Hepatocyte (in vitro differentiated cells): Measurements from ENCODE around the gene CRADD.

Experiments used
- CTCF ChIP-seq: fragments of 200-600 bp; sonication (generic); IDR thresholded peaks from 2 replicates; pipeline ENCODE4 v1.5.1; 2016; ENCODE audit warnings: antibody characterized with exemption, mild to moderate bottlenecking; ENCODE audit not compliant: poor library complexity
- EZH2 ChIP-seq: fragments of 200-600 bp; sonication (generic); IDR thresholded peaks from 2 replicates; pipeline ENCODE4 v1.6.1; 2016; ENCODE audit warnings: antibody characterized with exemption, mild to moderate bottlenecking, borderline replicate concordance
- EZH2phosphoT487 ChIP-seq: fragments of 200-600 bp; sonication (generic); IDR thresholded peaks from one replicate; pipeline ENCODE4 v1.6.1; 2018; ENCODE audit warnings: antibody characterized with exemption, mild to moderate bottlenecking, low read depth, moderate library complexity; ENCODE audit not compliant: unreplicated experiment, severe bottlenecking

DNA sequence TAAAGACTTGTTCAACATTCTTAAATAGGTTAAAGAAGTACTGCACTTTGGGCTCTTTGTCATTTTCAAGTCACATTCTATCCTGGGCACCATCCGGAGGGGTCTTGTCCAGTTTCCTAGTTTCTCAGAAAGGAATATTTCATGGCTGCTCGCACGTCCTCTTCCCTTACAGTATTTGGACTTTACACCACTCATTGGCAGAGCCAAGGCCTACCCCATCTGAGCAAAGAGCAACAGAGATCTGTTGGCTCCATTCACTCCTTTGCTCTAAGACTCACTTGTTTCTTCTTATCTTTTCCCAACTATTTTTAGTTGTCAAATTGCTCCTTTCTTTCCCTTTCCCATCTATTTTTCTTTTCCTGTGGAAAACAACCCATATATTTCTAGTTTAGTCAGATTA, 118.2 kb downstream of the CRADD start:
- TF ChIP-seq EZH2phosphoT487, result no peak
- TF ChIP-seq CTCF, result no peak
- TF ChIP-seq EZH2, result no peak
